Renal cortical epithelial cell (primary cell): ENCODE data around the gene SLC24A3. TPM values are rescaled to one million over a fixed set of nuclear protein-coding genes. Genes with fewer than 3 reads are reported as not detected.
"Not testable (repeated sequence)": the region's sequence is repeated elsewhere in the genome, so short reads cannot be mapped to it uniquely, and the experiment has no call there.

Experiments
- DNase-seq: peaks from one replicate; pipeline ENCODE4 v3.0.0-alpha.2; 2011; ENCODE audit warnings: low read depth
- total RNA-seq: library from RNA; depleted of rRNA; stranded (reverse); fragments of >200 nt; gene quantifications from 2 replicates; pipeline ENCODE4 v1.2.3, GENCODE V29; 2014

SLC24A3 gene
- total RNA-seq, 1 donor from 2014 or later: 0.10 TPM

DNA sequence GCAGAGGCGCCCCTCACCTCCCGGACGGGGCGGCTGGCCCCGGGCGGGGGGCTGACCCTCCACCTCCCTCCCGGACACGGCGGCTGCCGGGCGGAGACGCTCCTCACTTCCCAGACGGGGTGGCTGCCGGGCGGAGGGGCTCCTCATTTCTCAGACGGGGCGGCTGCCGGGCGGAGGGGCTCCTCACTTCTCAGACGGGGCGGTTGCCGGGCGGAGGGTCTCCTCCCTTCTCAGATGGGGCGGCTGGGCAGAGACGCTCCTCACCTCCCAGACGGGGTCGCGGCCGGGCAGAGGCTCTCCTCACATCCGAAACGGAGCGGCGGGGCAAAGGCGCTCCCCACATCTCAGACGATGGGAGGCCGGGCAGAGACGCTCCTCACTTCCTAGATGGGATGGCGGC lies 466.1 kb downstream of the SLC24A3 start:
- not testable (repeated sequence) for DNase-seq

DNA sequence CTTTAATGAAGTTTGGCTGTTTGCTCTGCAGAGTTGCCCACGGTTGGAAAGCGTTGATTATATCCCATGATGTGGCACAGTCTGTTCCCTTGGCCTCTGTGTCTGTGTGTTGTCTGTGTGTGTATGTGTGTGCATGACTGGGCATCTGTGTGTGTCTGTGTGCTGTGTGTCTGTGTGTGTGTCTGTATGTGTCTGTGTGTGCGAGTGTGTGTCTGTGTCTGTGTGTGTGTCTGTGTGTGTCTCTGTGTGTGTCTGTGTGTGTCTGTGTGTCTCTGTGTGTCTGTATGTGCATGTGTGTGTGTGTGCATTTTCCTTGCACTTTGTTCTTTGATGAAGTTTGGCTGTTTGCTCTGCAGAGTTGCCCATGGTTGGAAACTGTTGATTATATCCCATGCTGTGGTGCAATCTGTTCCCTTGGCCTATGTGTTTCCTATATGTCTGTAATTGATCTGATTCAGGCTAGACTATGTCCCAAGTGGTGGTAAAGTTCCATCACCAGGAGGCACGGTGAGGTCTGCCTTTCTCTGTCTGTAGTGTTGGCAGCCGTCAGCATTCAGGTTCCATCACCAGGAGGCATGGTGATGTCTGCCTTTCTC lies 467.6 kb downstream of the SLC24A3 start:
- DNase-seq: no peak

DNA sequence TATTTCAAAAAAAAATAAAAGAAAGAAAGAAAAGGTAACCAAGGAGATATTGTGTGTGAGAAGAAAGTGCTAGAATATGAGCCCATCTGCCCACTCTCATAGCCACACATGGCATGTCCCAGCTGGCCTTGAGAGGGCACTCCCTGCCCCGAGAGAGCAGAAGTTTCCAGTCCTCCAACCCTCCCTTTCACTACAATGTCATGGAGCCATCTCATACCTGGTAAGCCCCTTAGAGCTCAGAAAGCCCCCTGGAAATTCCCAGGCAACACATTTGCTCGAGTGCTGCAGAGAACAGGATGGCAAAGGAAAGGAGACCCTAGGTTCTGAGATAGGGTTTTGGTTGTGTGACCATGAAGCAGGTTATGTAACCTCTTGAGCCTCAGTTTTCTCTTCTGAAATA lies 469.8 kb downstream of the SLC24A3 start:
- DNase-seq: no peak

GRCh38 chr20:19683188-19683587 lies 470.7 kb downstream of the SLC24A3 start:
- DNase-seq: no peak

GRCh38 chr20:19683822-19684221 lies 471.4 kb downstream of the SLC24A3 start:
- no peak for DNase-seq

DNA sequence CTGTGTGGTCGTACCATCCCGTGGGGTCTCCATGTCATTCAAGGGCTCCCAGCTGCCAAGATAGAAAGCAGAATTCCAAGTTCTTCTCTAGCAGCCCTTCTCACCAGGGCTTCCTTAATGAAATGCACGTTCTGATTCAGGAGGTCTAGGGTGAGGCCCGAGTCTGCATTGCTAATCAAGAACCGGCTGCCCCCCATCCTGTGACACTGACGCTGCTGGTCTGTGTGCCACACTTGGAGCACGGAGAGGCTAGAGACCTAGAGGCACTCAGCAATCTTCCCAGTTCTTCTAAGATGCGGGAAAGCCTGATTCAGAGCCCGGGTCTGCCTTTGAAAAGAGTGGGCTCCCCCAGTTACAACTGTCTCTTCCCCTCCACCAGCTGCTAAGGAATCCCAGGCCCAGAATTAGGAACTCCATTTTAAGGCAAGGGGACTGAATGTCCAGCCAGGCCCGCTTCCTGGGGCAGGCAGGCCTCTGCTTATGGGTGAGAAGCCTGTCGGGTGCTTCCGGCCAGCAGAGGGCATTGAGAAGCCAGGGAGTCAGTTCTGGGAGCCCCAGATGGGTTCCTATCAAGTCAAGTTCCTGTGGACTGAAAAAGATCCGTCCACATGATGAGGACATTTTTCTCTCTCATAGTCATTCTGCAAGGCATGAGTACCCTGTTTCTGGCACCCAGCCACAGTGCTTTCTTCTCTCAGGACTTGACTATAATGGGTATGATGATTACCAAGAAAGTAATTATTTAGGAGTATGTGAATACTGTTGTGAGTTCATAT lies 475.8 kb downstream of the SLC24A3 start:
- peak; percentile 91 for DNase-seq

DNA sequence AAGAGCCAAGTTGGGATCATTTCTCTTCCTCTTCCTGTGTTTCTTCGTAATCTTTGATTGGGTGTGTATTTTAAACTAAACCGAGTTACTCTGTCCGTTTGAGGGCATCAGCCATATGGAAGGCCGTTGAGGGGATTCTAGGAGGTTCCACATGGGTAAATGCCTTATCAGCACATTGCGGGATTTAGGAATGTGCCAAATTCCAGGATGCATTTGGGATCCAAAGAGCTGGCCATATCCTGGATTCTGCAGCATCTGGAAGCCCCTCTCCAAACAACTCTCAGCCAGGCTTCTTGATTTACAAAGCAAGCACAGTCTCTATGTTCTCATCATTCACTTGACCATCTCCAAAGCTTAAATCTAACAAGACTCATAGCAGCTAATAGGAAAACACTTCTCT lies 478.0 kb downstream of the SLC24A3 start:
- no peak for DNase-seq

DNA sequence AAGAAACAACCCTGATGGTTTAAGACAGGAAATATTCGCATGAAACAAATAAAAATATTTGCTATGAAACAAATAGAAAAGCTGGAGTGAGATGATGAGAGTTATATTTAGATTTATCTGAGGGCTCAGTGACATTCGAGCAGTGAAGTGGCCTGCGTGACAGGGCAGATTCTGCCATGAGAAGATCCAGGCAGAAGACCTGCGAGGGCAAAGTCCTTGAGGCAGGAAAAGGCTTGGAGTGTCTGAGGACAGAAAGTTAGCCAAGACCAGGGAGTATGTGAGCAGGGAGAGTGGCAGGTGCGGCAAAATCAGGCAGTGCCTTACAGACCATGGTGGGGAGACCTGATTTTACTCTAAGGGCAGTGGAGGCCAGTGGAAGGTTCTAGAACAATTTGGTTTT lies 478.7 kb downstream of the SLC24A3 start:
- DNase-seq: no peak

DNA sequence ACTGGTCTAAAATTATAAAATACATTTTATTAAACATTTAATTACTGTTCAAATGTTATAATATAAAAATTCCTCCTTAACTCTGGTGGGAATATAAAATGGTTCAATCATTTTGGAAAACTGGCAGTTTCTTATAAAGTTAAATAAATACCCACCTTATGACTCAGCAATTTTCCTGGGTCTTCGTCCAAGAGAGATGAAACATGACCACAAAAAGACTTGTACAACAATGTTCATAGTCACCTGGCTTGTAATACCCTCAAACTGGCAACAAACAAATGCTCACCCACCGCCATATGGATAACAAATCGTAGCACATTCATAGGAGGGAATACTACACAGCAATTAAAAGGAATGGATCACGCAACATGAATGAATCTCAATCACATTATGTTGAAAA lies 479.7 kb downstream of the SLC24A3 start:
- peak; percentile 34 for DNase-seq

GRCh38 chr20:19692685-19693119 lies 480.3 kb downstream of the SLC24A3 start:
- DNase-seq: peak; percentile 53

DNA sequence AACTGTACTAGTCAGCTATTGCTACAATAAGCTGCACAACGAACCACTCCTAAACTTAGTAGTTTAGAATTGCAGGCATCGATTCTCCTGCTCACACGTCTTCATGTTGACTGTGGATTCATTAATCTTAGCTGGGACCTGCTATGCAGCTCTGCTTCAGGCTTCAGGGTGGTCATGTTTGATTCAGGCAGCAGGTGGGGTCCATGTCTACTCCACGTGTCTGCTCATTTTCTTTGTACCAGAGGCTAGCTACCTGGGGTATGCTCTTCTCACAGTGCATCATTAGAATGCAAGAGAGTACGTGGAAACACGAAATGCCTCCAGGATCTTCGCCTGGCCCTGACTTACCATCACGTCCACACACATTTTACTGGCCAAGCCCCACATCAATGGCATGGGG lies 481.1 kb downstream of the SLC24A3 start:
- no peak for DNase-seq

- no peak for DNase-seq
Measured at GRCh38 chr20:19695081-19695480, 482.6 kb downstream of the SLC24A3 start.

DNA sequence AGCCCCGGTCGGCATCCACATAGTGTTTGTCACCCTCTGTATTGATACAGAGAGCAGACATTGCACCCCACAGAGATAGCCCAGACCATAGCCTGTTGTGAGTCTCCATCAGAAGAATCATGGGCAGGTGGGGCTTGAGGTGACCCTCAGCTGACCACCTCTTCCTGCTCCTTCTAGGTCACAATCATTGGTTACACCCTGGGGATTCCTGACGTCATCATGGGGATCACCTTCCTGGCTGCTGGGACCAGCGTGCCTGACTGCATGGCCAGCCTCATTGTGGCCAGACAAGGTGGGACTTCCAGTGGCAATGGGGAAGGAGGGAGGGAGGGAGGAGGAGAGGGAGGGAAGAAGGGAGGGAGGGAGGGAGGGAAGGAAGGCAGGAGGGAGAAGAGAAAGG lies 484.2 kb downstream of the SLC24A3 start:
- no peak for DNase-seq

GRCh38 chr20:19697415-19697814 lies 485.0 kb downstream of the SLC24A3 start:
- no peak for DNase-seq

DNA sequence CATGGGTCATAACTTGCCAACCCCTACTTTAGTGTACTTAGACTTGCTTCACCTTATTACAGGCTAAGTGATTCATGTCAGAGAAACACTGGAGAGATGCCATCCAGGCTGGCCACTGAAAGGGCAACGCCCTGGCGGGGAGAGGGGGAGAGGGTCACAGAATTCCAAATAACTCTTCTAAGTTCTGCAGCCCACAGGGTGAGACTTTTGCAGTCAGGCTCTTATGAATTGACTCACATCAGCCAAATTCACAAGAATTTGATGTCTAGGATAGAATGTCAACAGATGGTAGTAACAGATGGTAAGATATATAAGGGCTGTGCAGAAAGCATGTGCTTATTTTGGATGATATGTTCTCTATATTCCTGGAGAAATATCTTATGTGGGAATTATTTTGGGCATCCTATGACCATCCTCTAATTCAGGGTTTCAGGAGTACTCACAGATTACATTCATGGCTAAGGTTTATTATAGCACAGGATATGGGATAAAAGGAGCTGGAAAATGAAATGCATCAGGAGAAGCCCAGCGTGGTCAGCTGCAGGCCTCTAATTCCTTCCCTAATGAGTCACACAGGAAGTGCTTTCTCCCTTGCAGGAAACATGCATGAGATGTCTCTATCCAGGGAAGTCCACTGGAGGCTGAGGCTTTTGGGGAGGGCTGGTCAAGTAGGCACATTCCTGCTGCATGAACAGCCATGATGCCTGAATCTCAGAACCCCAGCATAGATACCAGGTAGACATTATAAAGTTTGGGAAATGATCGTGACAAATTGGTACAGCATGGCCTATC lies 486.9 kb downstream of the SLC24A3 start:
- DNase-seq: peak; percentile 63

- DNase-seq: no peak
Measured at GRCh38 chr20:19701429-19701828, 489.0 kb downstream of the SLC24A3 start.

DNA sequence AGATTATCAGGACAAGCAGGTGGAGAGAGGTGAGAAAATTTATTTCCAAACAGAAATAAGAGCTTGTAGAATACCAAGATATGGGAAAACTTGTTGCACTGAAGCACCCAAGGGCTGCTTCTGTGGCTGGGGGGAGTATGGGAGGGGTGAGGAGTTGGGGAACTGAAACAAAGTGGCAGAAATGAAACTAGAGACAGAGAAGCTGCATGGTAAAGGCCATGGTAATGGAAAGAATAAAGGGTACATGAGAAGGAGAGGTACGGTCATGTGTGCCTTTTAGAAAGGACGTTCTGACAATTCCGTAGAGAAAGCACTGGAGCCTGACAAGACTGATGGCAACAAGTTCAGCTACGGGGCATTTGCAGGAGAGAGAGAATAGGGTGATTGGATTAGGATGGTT lies 494.0 kb downstream of the SLC24A3 start:
- DNase-seq: no peak

- no peak for DNase-seq
Measured at GRCh38 chr20:19709635-19710335, 497.3 kb downstream of the SLC24A3 start.

- DNase-seq: peak; percentile 13
Measured at GRCh38 chr20:19710336-19711120, 498.1 kb downstream of the SLC24A3 start.

- DNase-seq: no peak
Measured at GRCh38 chr20:19711126-19711525, 498.7 kb downstream of the SLC24A3 start.

GRCh38 chr20:19712721-19713260 lies 500.3 kb downstream of the SLC24A3 start:
- DNase-seq: peak; percentile 77
